Testis (tissue), 3 donors: ENCODE results near the gene GPATCH3. TPM values are rescaled to one million over a fixed set of nuclear protein-coding genes. Genes with fewer than 3 reads are reported as not detected.
A peak's percentile ranks its signal among the peaks of the same experiment; 100 is the strongest.

Source experiments
- DNase-seq: peaks from one replicate; pipeline ENCODE4 v3.0.0-alpha.2; 2019
- H3K27ac ChIP-seq, 2 donors: fragments of 200-600 bp; sonication (generic); one replicate each; pipeline ENCODE4 v1.5.1; 2019
- H3K27me3 ChIP-seq: fragments of 200-600 bp; sonication (generic); one replicate; pipeline ENCODE4 v1.5.1; 2019
- H3K36me3 ChIP-seq: fragments of 200-600 bp; sonication (generic); one replicate; pipeline ENCODE4 v1.5.1; 2017; ENCODE audit warnings: low read depth; ENCODE audit errors: missing control alignments
- H3K4me1 ChIP-seq: fragments of 200-600 bp; sonication (generic); one replicate; pipeline ENCODE4 v1.5.1; 2019
- H3K4me3 ChIP-seq, 2 donors: fragments of 200-600 bp; sonication (generic); one replicate each; pipeline ENCODE4 v1.5.1; 2017 to 2019
- H3K9me3 ChIP-seq: fragments of 200-600 bp; sonication (generic); one replicate; pipeline ENCODE4 v1.5.1; 2017
- CTCF ChIP-seq, 3 experiments: fragments of 450-650 bp in 2 of 3; fragments of 200-600 bp in 1 of 3; sonication (generic) in 1 of 3; IDR thresholded peaks; one replicate each; pipeline ENCODE4 v1.5.1; 2016 to 2019; ENCODE audit warnings: antibody characterized with exemption in 3 of 3, mild to moderate bottlenecking in 2 of 3, moderate library complexity in 1 of 3
- POLR2A ChIP-seq: fragments of 450-650 bp; IDR thresholded peaks from one replicate; pipeline ENCODE4 v1.6.1; 2017; ENCODE audit warnings: antibody characterized with exemption, mild to moderate bottlenecking, moderate library complexity
- WGBS, 2 donors: methylation state at CpG; one replicate each; pipeline ENCODE4 v1.1.5; 2018; 5-methylcytosine and 5-hydroxymethylcytosine counted together
- intact Hi-C: fragments of 100-400 bp; cut with DNase I; formaldehyde crosslinking; loops from one replicate; pipeline ENCODE4 v1.15.1; 2023; ENCODE audit warnings: low total_unique reads
- polyA plus RNA-seq: library from polyadenylated mRNA; stranded (reverse); fragments of 350-450 nt; fragmentation: Illumina TruSeq; extraction: RNeasy Lipid Tissue Mini Kit (QIAGEN cat#74804); gene quantifications from one replicate; pipeline ENCODE4 v1.2.3, GENCODE V29; 2014; ENCODE audit warnings: low read depth, low replicate concordance; ENCODE audit not compliant: insufficient read depth
- total RNA-seq, 2 donors: library from RNA; depleted of rRNA; stranded (reverse); fragments of >200 nt; gene quantifications; one replicate each; pipeline ENCODE4 v1.2.3, GENCODE V29; 2016

The GPATCH3 gene
- total and polyA plus RNA-seq, 3 donors from 2014 or later, result 16.5 to 18.9 (median 17.7) TPM

- Histone ChIP-seq H3K27me3 (no peaks in the 10 kb centered on the region), H3K36me3 (no peaks in the 10 kb centered on the region), H3K9me3 (no peaks in the 10 kb centered on the region), H3K4me3 (no peak overlapping the region), H3K4me1 (no peaks in the 10 kb centered on the region), H3K27ac (no peak overlapping the region)
- TF ChIP-seq POLR2A, result no peak
- TF ChIP-seq CTCF (IDR thresholded peaks at IDR 0.05), result no peak
- intact Hi-C loops, result no loop called here
- WGBS, 2 donors, result 88 to 94% methylated on average over 3 of the region's 3 CpGs
- no peak for DNase-seq
Measured at GRCh38 chr1:26909951-26910342, 9.7 kb upstream of the GPATCH3 start.

- DNase-seq, result no peak
- no peaks in the 10 kb centered on the region for H3K9me3 ChIP-seq
- no peaks in the 10 kb centered on the region for H3K4me1 ChIP-seq
- H3K27ac ChIP-seq, result no peak overlapping the region
- TF ChIP-seq CTCF (IDR thresholded peaks at IDR 0.05) (no peak), POLR2A (no peak)
- intact Hi-C loops, result no loop called here
- 67 to 74% methylated on average over 6 of the region's 6 CpGs for WGBS, 2 donors
- H3K36me3 ChIP-seq, result no peaks in the 10 kb centered on the region
- H3K27me3 ChIP-seq, result no peaks in the 10 kb centered on the region
- H3K4me3 ChIP-seq, result no peak overlapping the region
Measured at GRCh38 chr1:26907071-26907917, 7.0 kb upstream of the GPATCH3 start.

- 48 to 56% methylated on average over 18 of the region's 18 CpGs for WGBS, 2 donors
- H3K4me3 ChIP-seq, result peak overlapping the region; percentile 77 to 93
- TF ChIP-seq POLR2A (no peak), CTCF (IDR thresholded peaks at IDR 0.05) (no peak)
- H3K27ac ChIP-seq, result peak overlapping the region; percentile 63 to 79
- no peaks in the 10 kb centered on the region for H3K36me3 ChIP-seq
- no peaks in the 10 kb centered on the region for H3K9me3 ChIP-seq
- DNase-seq, result no peak
- intact Hi-C loops, result no loop called here
- peaks cover 9% of the 10 kb centered on the region for H3K4me1 ChIP-seq
- no peaks in the 10 kb centered on the region for H3K27me3 ChIP-seq
Measured at GRCh38 chr1:26900815-26901511, 696 bp upstream of the GPATCH3 start.

- no peak overlapping the region for H3K27ac ChIP-seq
- WGBS, 2 donors, result 80 to 91% methylated on average over 3 to 9 of the region's 9 CpGs
Measured at GRCh38 chr1:26897351-26897750, 2.9 kb downstream of the GPATCH3 start.

More at GRCh38 chr1:26897351-26897750, 2.9 kb downstream of the GPATCH3 start:
- no peak for TF ChIP-seq CTCF (IDR thresholded peaks at IDR 0.05)
- no peak for TF ChIP-seq POLR2A
- Histone ChIP-seq H3K4me1 (peaks cover 9% of the 10 kb centered on the region), H3K9me3 (no peaks in the 10 kb centered on the region), H3K27me3 (no peaks in the 10 kb centered on the region), H3K36me3 (no peaks in the 10 kb centered on the region), H3K4me3 (no peak overlapping the region)
- DNase-seq, result no peak
- intact Hi-C loops, result no loop called here
